BLaER1 (cell line): ENCODE data around the gene MYMK.
"Not testable (repeated sequence)": the region's sequence is repeated elsewhere in the genome, so short reads cannot be mapped to it uniquely, and the experiment has no call there.

Source experiments
- H3K27ac ChIP-seq: shearing (Covaris generic); formaldehyde crosslinking; 2 replicates; pipeline ENCODE4 v1.8.1; 2022
- H3K27me3 ChIP-seq: shearing (Covaris generic); formaldehyde crosslinking; 2 replicates; pipeline ENCODE4 v1.8.1; 2022
- H3K36me3 ChIP-seq: shearing (Covaris generic); formaldehyde crosslinking; 2 replicates; pipeline ENCODE4 v1.8.1; 2022
- H3K4me1 ChIP-seq: shearing (Covaris generic); formaldehyde crosslinking; 2 replicates; pipeline ENCODE4 v1.8.1; 2022
- H3K4me2 ChIP-seq: shearing (Covaris generic); formaldehyde crosslinking; 2 replicates; pipeline ENCODE4 v1.8.1; 2022
- H3K4me3 ChIP-seq: shearing (Covaris generic); formaldehyde crosslinking; 2 replicates; pipeline ENCODE4 v1.8.1; 2022
- H3K9ac ChIP-seq: shearing (Covaris generic); formaldehyde crosslinking; 2 replicates; pipeline ENCODE4 v1.8.1; 2022
- H3K9me3 ChIP-seq: shearing (Covaris generic); formaldehyde crosslinking; 2 replicates; pipeline ENCODE4 v1.8.1; 2022
- H4K20me1 ChIP-seq: shearing (Covaris generic); formaldehyde crosslinking; 2 replicates; pipeline ENCODE4 v1.8.1; 2022
- Cebpa-rat ChIP-seq: shearing (Covaris generic); IDR thresholded peaks from 2 replicates; pipeline ENCODE4 v1.8.1; 2022

MYMK gene

DNA sequence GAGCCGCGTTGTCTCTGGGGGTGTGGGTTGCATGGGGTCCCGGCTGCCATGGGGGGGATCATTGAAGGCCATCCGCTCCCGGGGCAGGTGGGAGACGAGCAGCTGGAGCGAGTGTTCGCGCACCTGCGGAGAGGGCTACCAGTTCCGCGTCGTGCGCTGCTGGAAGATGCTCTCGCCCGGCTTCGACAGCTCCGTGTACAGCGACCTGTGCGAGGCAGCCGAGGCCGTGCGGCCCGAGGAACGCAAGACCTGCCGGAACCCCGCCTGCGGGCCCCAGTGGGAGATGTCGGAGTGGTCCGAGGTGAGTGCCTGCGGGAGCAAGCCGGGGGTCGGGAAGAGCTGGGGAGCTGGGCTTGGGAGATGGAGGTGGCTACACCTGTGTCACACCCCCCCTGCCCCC lies 43.4 kb upstream of the MYMK start:
- Histone ChIP-seq H3K36me3 (no peaks in the 10 kb centered on the region), H3K4me1 (peaks cover 79% of the 10 kb centered on the region), H3K27ac (no peak overlapping the region), H3K9ac (no peak overlapping the region), H3K9me3 (no peaks in the 10 kb centered on the region), H4K20me1 (no peaks in the 10 kb centered on the region), H3K27me3 (peaks cover 6% of the 10 kb centered on the region; the same call in 1 of the 2 replicates), H3K4me3 (no peak overlapping the region), H3K4me2 (peak overlapping the region; percentile 85)
- no peak for TF ChIP-seq Cebpa-rat

DNA sequence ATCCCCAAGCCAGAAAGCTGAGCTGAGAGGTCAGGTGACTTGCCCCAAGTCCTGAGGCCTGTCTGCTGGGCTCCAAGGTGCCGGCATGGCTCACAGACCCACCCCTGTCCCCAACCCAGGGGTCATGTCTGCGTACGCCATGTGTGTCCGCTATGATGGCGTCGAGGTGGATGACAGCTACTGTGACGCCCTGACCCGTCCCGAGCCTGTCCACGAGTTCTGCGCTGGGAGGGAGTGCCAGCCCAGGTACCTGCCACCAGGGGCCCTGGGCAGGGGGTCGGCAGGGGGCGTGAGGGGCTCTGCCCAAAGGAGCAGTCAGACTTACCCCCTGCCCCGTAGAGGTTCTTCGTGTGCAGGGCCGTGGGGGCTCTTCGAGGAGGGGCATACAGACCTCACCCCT lies 42.1 kb upstream of the MYMK start:
- no peak overlapping the region for H3K4me3 ChIP-seq
- peaks cover 6% of the 10 kb centered on the region; the same call in 1 of the 2 replicates for H3K27me3 ChIP-seq
- no peak for TF ChIP-seq Cebpa-rat
- no peak overlapping the region for H3K4me2 ChIP-seq
- no peaks in the 10 kb centered on the region for H3K36me3 ChIP-seq
- peaks cover 79% of the 10 kb centered on the region for H3K4me1 ChIP-seq
- H3K9me3 ChIP-seq: no peaks in the 10 kb centered on the region
- no peaks in the 10 kb centered on the region for H4K20me1 ChIP-seq
- no peak overlapping the region for H3K9ac ChIP-seq
- no peak overlapping the region for H3K27ac ChIP-seq

DNA sequence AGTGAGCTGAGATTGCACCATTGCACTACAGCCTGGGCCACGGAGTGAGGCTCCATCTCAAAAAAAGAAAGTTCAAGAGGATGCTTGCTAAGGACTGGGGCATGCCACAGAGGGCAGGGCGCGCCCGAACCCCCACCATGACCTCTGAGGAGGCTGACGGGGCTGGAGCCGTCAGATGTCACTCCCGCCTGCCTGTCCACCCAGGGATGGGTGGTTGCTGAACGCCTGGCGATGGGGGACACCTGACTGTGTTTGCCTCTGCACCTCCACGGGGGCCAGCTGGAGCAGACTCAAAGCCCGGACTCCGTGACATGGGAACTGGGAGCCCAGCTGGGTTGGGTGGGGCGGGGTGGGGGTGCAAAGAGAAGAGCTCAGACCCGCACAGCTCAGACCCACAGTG lies 41.6 kb upstream of the MYMK start:
- Histone ChIP-seq H3K27me3 (peaks cover 6% of the 10 kb centered on the region; the same call in 1 of the 2 replicates), H3K9ac (no peak overlapping the region), H3K9me3 (no peaks in the 10 kb centered on the region), H3K4me1 (peaks cover 79% of the 10 kb centered on the region), H4K20me1 (no peaks in the 10 kb centered on the region), H3K36me3 (no peaks in the 10 kb centered on the region), H3K27ac (no peak overlapping the region), H3K4me3 (no peak overlapping the region), H3K4me2 (no peak overlapping the region)
- TF ChIP-seq Cebpa-rat: no peak

- H3K9ac ChIP-seq: no peak overlapping the region
- H3K4me1 ChIP-seq: peaks cover 82% of the 10 kb centered on the region
- H3K9me3 ChIP-seq: no peaks in the 10 kb centered on the region
- H3K27ac ChIP-seq: no peak overlapping the region
- TF ChIP-seq Cebpa-rat: no peak
- H3K4me3 ChIP-seq: no peak overlapping the region
- no peaks in the 10 kb centered on the region for H3K36me3 ChIP-seq
- peak overlapping the region; percentile 4; the same call in 1 of the 2 replicates for H3K4me2 ChIP-seq
- peaks cover 6% of the 10 kb centered on the region; the same call in 1 of the 2 replicates for H3K27me3 ChIP-seq
- no peaks in the 10 kb centered on the region for H4K20me1 ChIP-seq
Observed at GRCh38 chr9:133564451-133565116, 39.8 kb upstream of the MYMK start.

- not testable (repeated sequence) for H4K20me1 ChIP-seq, H3K27me3 ChIP-seq, H3K9me3 ChIP-seq, H3K27ac ChIP-seq, H3K4me3 ChIP-seq, H3K9ac ChIP-seq, H3K36me3 ChIP-seq
- Histone ChIP-seq H3K4me1 (peaks cover 82% of the 10 kb centered on the region), H3K4me2 (peak overlapping the region; percentile 76)
Observed at GRCh38 chr9:133563814-133564213, 39.1 kb upstream of the MYMK start.

DNA sequence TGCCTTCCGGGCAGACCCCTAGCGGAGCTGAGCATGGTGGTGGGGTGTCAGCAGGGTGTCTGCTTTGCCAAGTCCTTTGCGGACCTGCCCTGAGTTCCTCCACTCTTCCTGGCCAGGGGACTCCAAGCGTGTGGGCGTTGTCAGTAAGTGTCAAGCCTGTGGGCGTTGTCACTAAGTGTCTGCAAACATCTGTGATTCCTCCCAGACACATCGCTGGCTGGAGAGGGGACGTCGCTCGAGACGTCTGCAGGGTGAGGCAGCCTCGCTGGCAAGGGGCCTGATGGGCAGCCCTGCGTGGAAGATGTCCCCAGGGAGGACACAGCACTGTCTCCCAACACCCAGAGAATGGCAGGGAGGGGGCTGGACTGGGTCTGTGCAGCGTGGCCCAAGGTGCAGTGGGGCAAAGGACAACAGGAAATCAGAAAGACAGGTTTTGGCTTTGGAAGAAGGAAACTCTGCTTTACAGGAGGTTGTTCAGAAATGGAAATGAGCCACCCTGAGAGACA lies 38.6 kb upstream of the MYMK start:
- no peak for TF ChIP-seq Cebpa-rat
- Histone ChIP-seq H3K4me2 (peak overlapping the region; percentile 76), H3K4me1 (peaks cover 79% of the 10 kb centered on the region), H3K9me3 (no peaks in the 10 kb centered on the region), H3K27ac (peak overlapping the region; percentile 46; the same call in 1 of the 2 replicates), H3K4me3 (no peak overlapping the region), H4K20me1 (no peaks in the 10 kb centered on the region), H3K9ac (no peak overlapping the region), H3K27me3 (peaks cover 6% of the 10 kb centered on the region; the same call in 1 of the 2 replicates), H3K36me3 (no peaks in the 10 kb centered on the region)

DNA sequence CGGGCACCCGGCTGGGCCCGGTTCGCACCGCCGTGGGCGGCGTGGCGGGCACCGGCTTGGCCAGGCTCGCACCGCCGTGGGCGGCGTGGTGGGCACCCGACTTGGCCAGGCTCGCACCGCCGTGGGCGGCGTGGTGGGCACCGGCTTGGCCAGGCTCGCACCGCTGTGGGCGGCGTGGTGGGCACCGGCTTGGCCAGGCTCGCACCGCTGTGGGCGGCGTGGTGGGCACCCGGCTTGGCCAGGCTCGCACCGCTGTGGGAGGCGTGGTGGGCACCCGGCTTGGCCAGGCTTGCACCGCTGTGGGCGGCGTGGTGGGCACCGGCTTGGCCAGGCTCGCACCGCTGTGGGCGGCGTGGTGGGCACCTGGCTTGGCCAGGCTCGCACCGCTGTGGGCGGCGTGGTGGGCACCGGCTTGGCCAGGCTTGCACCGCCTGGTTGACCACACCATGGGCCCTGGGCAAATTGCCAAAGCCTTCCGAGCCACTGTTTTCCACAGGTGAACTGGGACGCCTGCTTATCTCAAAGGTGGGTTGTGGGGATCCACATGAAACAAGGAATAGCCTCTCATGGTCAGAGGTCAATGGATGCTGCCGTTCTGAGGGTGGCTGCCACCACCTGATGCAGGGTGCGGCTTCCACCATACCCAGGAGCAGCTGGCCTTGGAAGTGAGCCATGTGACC lies 38.0 kb upstream of the MYMK start:
- H3K4me1 ChIP-seq: peaks cover 79% of the 10 kb centered on the region
- H3K9ac ChIP-seq: no peak overlapping the region
- H3K9me3 ChIP-seq: no peaks in the 10 kb centered on the region
- peaks cover under 1% of the 10 kb centered on the region; the same call in 1 of the 2 replicates for H3K27me3 ChIP-seq
- TF ChIP-seq Cebpa-rat: no peak
- peak overlapping the region; percentile 46; the same call in 1 of the 2 replicates for H3K27ac ChIP-seq
- H4K20me1 ChIP-seq: no peaks in the 10 kb centered on the region
- H3K4me2 ChIP-seq: peak overlapping the region; percentile 76
- H3K4me3 ChIP-seq: no peak overlapping the region
- H3K36me3 ChIP-seq: no peaks in the 10 kb centered on the region

DNA sequence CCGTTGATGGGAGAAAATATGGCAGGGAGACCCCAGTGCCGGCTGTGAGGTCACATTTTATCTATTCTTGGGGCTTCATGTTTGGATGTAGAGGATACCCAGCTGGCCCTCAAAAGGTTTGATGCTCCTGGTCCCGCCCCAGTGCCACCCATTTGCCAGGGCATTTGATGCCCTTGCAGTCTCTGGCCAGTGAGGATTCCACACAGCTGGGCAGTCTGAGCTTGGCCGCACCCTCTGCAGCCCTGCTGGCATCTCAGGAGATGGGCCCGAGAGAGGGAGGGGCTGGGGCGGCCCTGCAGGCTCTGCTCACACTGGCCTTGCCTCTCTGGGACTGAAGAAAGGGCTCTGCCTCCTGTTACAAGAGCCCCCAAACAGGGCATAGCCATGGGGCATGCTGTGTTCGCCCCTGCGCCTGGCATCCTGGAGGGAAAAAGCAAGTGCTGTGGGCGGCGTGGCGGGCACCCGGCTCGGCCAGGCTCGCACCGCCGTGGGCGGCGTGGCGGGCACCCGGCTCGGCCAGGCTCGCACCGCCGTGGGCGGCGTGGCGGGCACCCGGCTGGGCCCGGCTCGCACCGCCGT lies 37.3 kb upstream of the MYMK start:
- TF ChIP-seq Cebpa-rat: no peak
- Histone ChIP-seq H3K4me3 (no peak overlapping the region), H3K27ac (peak overlapping the region; percentile 97), H3K36me3 (no peaks in the 10 kb centered on the region), H3K4me2 (peak overlapping the region; percentile 96), H3K4me1 (peaks cover 79% of the 10 kb centered on the region), H4K20me1 (no peaks in the 10 kb centered on the region), H3K9me3 (no peaks in the 10 kb centered on the region), H3K27me3 (no peaks in the 10 kb centered on the region), H3K9ac (no peak overlapping the region)

DNA sequence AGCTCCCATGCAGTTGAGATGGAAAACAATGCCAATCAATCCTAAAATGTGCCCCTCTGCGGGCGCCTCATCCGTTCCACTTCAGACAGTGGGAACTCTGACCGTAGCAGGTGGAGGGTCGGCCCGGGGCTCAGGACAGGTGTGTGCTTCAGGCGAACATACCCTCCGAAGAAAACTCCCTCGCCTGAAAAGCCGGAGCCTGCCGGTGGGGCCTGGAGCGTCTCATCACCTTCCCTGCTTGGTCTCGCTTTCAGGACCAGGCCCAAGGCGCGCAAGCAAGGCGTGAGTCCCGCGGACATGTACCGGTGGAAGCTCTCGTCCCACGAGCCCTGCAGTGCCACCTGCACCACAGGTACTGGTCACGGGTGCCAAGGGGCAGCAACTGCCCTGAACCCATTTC lies 36.2 kb upstream of the MYMK start:
- H3K27me3 ChIP-seq: no peaks in the 10 kb centered on the region
- TF ChIP-seq Cebpa-rat: no peak
- H3K36me3 ChIP-seq: no peaks in the 10 kb centered on the region
- H3K4me3 ChIP-seq: no peak overlapping the region
- H3K4me2 ChIP-seq: peak overlapping the region; percentile 96
- no peaks in the 10 kb centered on the region for H4K20me1 ChIP-seq
- peak overlapping the region; percentile 97 for H3K27ac ChIP-seq
- H3K4me1 ChIP-seq: peaks cover 87% of the 10 kb centered on the region
- no peaks in the 10 kb centered on the region for H3K9me3 ChIP-seq
- no peak overlapping the region for H3K9ac ChIP-seq

GRCh38 chr9:133560311-133560710 lies 35.6 kb upstream of the MYMK start:
- H3K4me2 ChIP-seq: peak overlapping the region; percentile 96

More at GRCh38 chr9:133560311-133560710, 35.6 kb upstream of the MYMK start:
- H3K36me3 ChIP-seq: no peaks in the 10 kb centered on the region
- no peak for TF ChIP-seq Cebpa-rat
- no peaks in the 10 kb centered on the region for H4K20me1 ChIP-seq
- no peak overlapping the region for H3K4me3 ChIP-seq
- peak overlapping the region; percentile 97 for H3K27ac ChIP-seq
- H3K4me1 ChIP-seq: peaks cover 87% of the 10 kb centered on the region
- H3K27me3 ChIP-seq: no peaks in the 10 kb centered on the region
- no peaks in the 10 kb centered on the region for H3K9me3 ChIP-seq
- no peak overlapping the region for H3K9ac ChIP-seq
